A673 (cell line): ENCODE results near the gene SYVN1.

Source experiments
- EZH2 ChIP-seq: fragments of 200-600 bp; sonication (generic); IDR thresholded peaks from 2 replicates; pipeline ENCODE4 v1.6.1; 2017; ENCODE audit warnings: borderline replicate concordance, low read depth, mild to moderate bottlenecking, mixed read lengths, antibody characterized with exemption, low read length; ENCODE audit not compliant: poor library complexity, severe bottlenecking
- TF ChIP-seq, protein P1 (sequence below): fragments of 300-800, 200-600 bp; sonication (generic); conservative IDR thresholded peaks from 2 replicates; pipeline ENCODE4 v1.5.1; 2017; ENCODE audit warnings: low read depth, mild to moderate bottlenecking, antibody characterized with exemption, low read length, moderate library complexity, mixed read lengths

DNA sequence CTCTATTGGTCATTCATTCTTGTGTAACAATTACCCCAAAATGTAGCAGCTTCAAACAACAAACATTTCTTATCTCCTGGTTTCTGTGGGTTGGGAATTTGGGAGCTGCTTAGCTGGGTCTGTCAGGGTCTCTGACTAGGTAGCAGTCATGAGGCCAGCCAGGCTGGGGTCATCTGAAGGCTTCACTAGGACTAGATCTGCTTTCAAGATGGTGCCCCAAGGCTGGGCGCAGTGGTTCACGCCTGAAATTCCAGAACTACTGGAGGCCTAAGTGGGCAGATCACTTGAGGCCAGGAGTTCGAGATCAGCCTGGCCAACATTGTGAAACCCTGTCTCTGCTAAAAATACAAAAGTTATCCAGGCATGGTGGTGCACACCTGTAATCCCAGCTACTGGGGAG lies 22.6 kb upstream of the SYVN1 start:
- TF ChIP-seq, protein P1, sequence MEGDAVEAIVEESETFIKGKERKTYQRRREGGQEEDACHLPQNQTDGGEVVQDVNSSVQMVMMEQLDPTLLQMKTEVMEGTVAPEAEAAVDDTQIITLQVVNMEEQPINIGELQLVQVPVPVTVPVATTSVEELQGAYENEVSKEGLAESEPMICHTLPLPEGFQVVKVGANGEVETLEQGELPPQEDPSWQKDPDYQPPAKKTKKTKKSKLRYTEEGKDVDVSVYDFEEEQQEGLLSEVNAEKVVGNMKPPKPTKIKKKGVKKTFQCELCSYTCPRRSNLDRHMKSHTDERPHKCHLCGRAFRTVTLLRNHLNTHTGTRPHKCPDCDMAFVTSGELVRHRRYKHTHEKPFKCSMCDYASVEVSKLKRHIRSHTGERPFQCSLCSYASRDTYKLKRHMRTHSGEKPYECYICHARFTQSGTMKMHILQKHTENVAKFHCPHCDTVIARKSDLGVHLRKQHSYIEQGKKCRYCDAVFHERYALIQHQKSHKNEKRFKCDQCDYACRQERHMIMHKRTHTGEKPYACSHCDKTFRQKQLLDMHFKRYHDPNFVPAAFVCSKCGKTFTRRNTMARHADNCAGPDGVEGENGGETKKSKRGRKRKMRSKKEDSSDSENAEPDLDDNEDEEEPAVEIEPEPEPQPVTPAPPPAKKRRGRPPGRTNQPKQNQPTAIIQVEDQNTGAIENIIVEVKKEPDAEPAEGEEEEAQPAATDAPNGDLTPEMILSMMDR, result no peak
- no peak for TF ChIP-seq EZH2
